Right atrium auricular region (tissue), 2 donors: Measurements from ENCODE around the gene ETFA. TPM values are rescaled to one million over a fixed set of nuclear protein-coding genes. Genes with fewer than 3 reads are reported as not detected.

Experiments used
- DNase-seq: peaks from one replicate; pipeline ENCODE4 v3.0.0-alpha.2; 2019; ENCODE audit warnings: low spot score
- H3K27ac ChIP-seq, 2 donors: fragments of 200-600 bp; sonication (generic); 1 replicate in 1 of 2; 2 replicates in 1 of 2; pipeline ENCODE4 v1.5.1; 2016 to 2019
- H3K27me3 ChIP-seq, 2 donors: fragments of 200-600 bp; sonication (generic); one replicate each; pipeline versions ENCODE4 v1.5.1 to v1.6.0; 2017 to 2019
- H3K36me3 ChIP-seq: fragments of 200-600 bp; sonication (generic); one replicate; pipeline ENCODE4 v1.5.1; 2016
- H3K4me1 ChIP-seq, 2 donors: fragments of 200-600 bp; sonication (generic); one replicate each; pipeline versions ENCODE4 v1.5.1 to v1.6.0; 2017 to 2019
- H3K4me3 ChIP-seq, 2 donors: fragments of 200-600 bp; sonication (generic); 1 replicate in 1 of 2; 2 replicates in 1 of 2; pipeline ENCODE4 v1.5.1; 2017 to 2019; ENCODE audit warnings: mild to moderate bottlenecking in 1 of 2, moderate library complexity in 1 of 2
- H3K9me3 ChIP-seq, 2 donors: fragments of 200-600 bp; sonication (generic); one replicate each; pipeline ENCODE4 v1.5.1; 2019
- CTCF ChIP-seq, 2 donors: fragments of 200-600 bp; sonication (generic); IDR thresholded peaks; one replicate each; pipeline ENCODE4 v1.5.1; 2019; ENCODE audit warnings: antibody characterized with exemption in 2 of 2
- total RNA-seq, 2 donors: library from RNA; depleted of rRNA; stranded (reverse); fragments of >200 nt; gene quantifications; one replicate each; pipeline ENCODE4 v1.1.0, GENCODE V29; 2016

ETFA gene
- total RNA-seq, 2 donors from 2014 or later = 109 to 186 TPM

GRCh38 chr15:76234337-76234889, 76.9 kb downstream of the ETFA start:
- Histone ChIP-seq H3K9me3 (no peaks in the 10 kb centered on the region), H3K4me1 (no peaks in the 10 kb centered on the region), H3K27ac (no peak overlapping the region), H3K36me3 (peaks cover 6% of the 10 kb centered on the region), H3K27me3 (no peaks in the 10 kb centered on the region), H3K4me3 (no peak overlapping the region)
- no peak for TF ChIP-seq CTCF (IDR thresholded peaks at IDR 0.05)
- DNase-seq = no peak

GRCh38 chr15:76233921-76234320, 77.3 kb downstream of the ETFA start:
- no peaks in the 10 kb centered on the region for H3K27me3 ChIP-seq
- no peak overlapping the region for H3K4me3 ChIP-seq
- no peak overlapping the region for H3K27ac ChIP-seq
- peaks cover 6% of the 10 kb centered on the region for H3K36me3 ChIP-seq
- no peak for DNase-seq
- no peaks in the 10 kb centered on the region for H3K4me1 ChIP-seq
- TF ChIP-seq CTCF (IDR thresholded peaks at IDR 0.05) = no peak
- no peaks in the 10 kb centered on the region for H3K9me3 ChIP-seq

- peak overlapping the region in 1 of 2 donors; percentile 59 for H3K27ac ChIP-seq
- peaks cover 26% of the 10 kb centered on the region for H3K36me3 ChIP-seq
- no peak for DNase-seq
- no peak overlapping the region for H3K4me3 ChIP-seq
- H3K4me1 ChIP-seq = no peaks in the 10 kb centered on the region
- no peaks in the 10 kb centered on the region for H3K27me3 ChIP-seq
- no peaks in the 10 kb centered on the region for H3K9me3 ChIP-seq
- TF ChIP-seq CTCF (IDR thresholded peaks at IDR 0.05) = no peak
These were observed 82.0 kb downstream of the ETFA start for GRCh38 chr15:76229266-76229665.

GRCh38 chr15:76223521-76223920, 87.7 kb downstream of the ETFA start:
- Histone ChIP-seq H3K4me3 (no peak overlapping the region), H3K27me3 (no peaks in the 10 kb centered on the region), H3K9me3 (no peaks in the 10 kb centered on the region), H3K36me3 (peaks cover 26% of the 10 kb centered on the region), H3K4me1 (no peaks in the 10 kb centered on the region), H3K27ac (no peak overlapping the region)
- no peak for TF ChIP-seq CTCF (IDR thresholded peaks at IDR 0.05)
- DNase-seq = no peak

- no peaks in the 10 kb centered on the region for H3K27me3 ChIP-seq
- H3K36me3 ChIP-seq = peaks cover 26% of the 10 kb centered on the region
- no peak overlapping the region for H3K27ac ChIP-seq
- TF ChIP-seq CTCF (IDR thresholded peaks at IDR 0.05) = no peak
- H3K4me3 ChIP-seq = no peak overlapping the region
- H3K4me1 ChIP-seq = peaks cover 0 to 6% of the 10 kb centered on the region in 2 donors
- no peak for DNase-seq
- no peaks in the 10 kb centered on the region for H3K9me3 ChIP-seq
These were observed 89.1 kb downstream of the ETFA start for GRCh38 chr15:76222159-76222558.
